Right cardiac atrium (tissue), 5 donors: ENCODE results near the gene OR52W1. TPM values are rescaled to one million over a fixed set of nuclear protein-coding genes. Genes with fewer than 3 reads are reported as not detected.
A peak's percentile ranks its signal among the peaks of the same experiment; 100 is the strongest.
"Not testable (repeated sequence)": the region's sequence is repeated elsewhere in the genome, so short reads cannot be mapped to it uniquely, and the experiment has no call there.

ENCODE experiments used
- ATAC-seq, 2 donors: fragments of 200-7000 bp; cut with Tn5 transposase; one replicate each; pipeline versions ENCODE4 v1.8.0 to v1.9.1; 2020; ENCODE audit warnings: moderate library complexity in 2 of 2, mild to moderate bottlenecking in 1 of 2
- DNase-seq, 3 donors: peaks; one replicate each; pipeline ENCODE4 v3.0.0-alpha.2; 2020
- H3K27ac ChIP-seq: one replicate; pipeline ENCODE4 v1.5.1; 2013; ENCODE audit warnings: mild to moderate bottlenecking, low read length, control low read depth, moderate library complexity
- H3K27me3 ChIP-seq: one replicate; pipeline ENCODE4 v1.6.1; 2013; ENCODE audit not compliant: control insufficient read depth, insufficient read depth
- H3K4me1 ChIP-seq: one replicate; pipeline ENCODE4 v1.6.1; 2013; ENCODE audit warnings: low read length; ENCODE audit not compliant: control insufficient read depth, insufficient read depth
- H3K4me3 ChIP-seq: one replicate; pipeline ENCODE4 v1.5.1; 2013; ENCODE audit warnings: low read length, control low read depth
- H3K9me3 ChIP-seq: one replicate; pipeline ENCODE4 v1.6.1; 2013; ENCODE audit warnings: low read length; ENCODE audit not compliant: control insufficient read depth
- WGBS: extraction: QIAGEN DNeasy Blood & Tissue Kit; methylation state at CpG from one replicate; pipeline ENCODE4 v1.1.7; 2013; 5-methylcytosine and 5-hydroxymethylcytosine counted together
- intact Hi-C, 4 donors: fragments of 100-400 bp; cut with DNase I; formaldehyde crosslinking; loops; one replicate each; pipeline versions ENCODE4 v1.11.0 to v1.14.0; 2022 to 2023
- polyA plus RNA-seq: library from polyadenylated mRNA; stranded (reverse); fragments of 200-250 nt; gene quantifications from one replicate; pipeline ENCODE4 v1.2.3, GENCODE V29; 2013
- total RNA-seq, 4 donors: library from RNA; stranded (reverse); fragmentation: NEBNext Ultra II Directional; extraction: Animal tissue kit (Norgen Biotek cat#: 25700); gene quantifications; one replicate each; pipeline ENCODE4 v1.2.1, GENCODE V29; 2021
- donor health status: healthy with polysubstance abuse.
- donor health status: DM: no; HTN: yes; CAD: no.
- donor health status: DM: no; HTN: no; CAD: no.
- donor health status: DM: no; HTN: yes; CAD: no; lungs with severe emphysema.
- donor health status: DM: yes; HTN: yes; CAD: no.

OR52W1 gene
- total and polyA plus RNA-seq, 5 donors, result not detected

DNA sequence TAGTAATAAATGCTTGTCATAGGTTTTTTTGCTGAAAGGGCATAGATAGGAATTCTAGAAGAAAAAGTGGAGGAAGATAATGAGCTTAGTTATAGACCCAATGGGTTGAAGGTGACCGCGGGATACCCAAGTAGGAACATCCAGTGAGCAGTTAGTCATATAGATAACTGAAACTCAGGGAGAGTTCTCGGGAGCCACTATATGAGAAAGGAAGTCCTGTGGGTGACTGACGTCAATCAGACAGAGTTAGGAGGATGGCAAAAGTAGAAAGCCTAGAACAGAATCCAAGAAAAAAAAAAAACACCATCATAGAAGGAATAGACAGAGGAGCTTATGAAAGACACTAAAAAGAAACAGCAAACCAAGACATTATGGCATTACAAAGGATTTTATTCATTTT is 38.2 kb downstream of the OR52W1 start:
- ATAC-seq, result no peak
- H3K4me1 ChIP-seq, result no peaks in the 10 kb centered on the region
- no peak overlapping the region for H3K27ac ChIP-seq
- no peak overlapping the region for H3K4me3 ChIP-seq
- 78% methylated on average over 4 of the region's 4 CpGs for WGBS
- no peaks in the 10 kb centered on the region for H3K27me3 ChIP-seq
- H3K9me3 ChIP-seq, result no peaks in the 10 kb centered on the region
- intact Hi-C loops, result no loop called here
- no peak for DNase-seq

DNA sequence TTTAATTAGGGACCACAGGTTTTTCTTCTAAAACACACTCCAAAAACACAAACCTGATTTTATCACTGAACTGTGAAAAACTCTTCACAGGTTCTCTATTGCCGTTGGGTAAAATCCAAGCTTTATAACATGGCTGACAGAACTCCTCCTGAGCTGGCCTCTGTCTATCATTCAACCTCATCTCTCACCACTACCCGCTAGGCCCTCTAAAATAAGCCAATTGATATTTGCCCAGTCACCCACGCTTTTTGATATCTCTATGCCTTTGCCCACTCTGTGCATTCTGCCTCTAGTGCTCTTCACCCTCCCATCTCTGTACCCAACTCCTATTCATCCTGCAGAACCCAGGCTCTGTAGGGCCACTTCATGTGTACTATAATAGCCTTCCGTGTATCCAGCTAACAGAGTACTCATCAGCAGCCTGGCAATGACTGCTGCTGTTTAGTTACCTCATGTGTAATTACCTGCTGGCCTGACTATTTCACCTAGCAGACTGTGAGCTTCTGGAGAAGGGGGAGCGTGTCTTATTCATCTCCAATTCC is 38.8 kb downstream of the OR52W1 start:
- no peaks in the 10 kb centered on the region for H3K4me1 ChIP-seq
- H3K27ac ChIP-seq, result no peak overlapping the region
- intact Hi-C loops, result no loop called here
- H3K9me3 ChIP-seq, result no peaks in the 10 kb centered on the region
- DNase-seq (no peak), ATAC-seq (no peak)
- WGBS, result 86% methylated on average over 5 of the region's 5 CpGs
- no peak overlapping the region for H3K4me3 ChIP-seq
- no peaks in the 10 kb centered on the region for H3K27me3 ChIP-seq

DNA sequence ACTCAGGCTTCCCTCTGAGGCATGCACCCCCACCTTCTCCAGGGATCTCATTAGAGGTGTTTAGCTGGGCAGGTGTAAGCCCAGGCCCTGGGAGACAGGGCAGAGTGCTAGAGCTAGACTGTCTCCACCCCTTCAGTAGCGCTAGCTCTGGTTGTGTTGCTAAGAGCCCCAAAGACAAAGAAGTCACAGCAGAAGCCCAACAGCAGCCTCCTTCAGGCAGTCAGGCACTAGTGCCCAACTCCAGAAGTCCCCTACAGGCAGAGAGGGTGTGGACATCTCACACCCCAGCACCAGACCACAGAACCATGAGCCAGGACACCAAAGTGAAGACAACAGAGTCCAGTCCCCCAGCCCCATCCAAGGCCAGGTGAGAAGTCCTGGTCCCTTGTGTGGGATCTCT is 39.9 kb downstream of the OR52W1 start, which contains the start of gene CNGA4:
Gene CNGA4, plus strand, starts transcription at position 188 of the 400 bp plus-strand sequence. Its CDS starts 118 bp downstream, at position 306.
- H3K9me3 ChIP-seq, result no peaks in the 10 kb centered on the region
- H3K4me1 ChIP-seq, result no peaks in the 10 kb centered on the region
- intact Hi-C loops, result no loop called here
- WGBS, result 75% methylated on average over 1 of the region's 1 CpG
- ATAC-seq (no peak), DNase-seq (no peak)
- no peak within 1 kb of the TSS for H3K4me3 ChIP-seq
- H3K27ac ChIP-seq, result no peak within 1 kb of the TSS
- H3K27me3 ChIP-seq, result no peaks in the 10 kb centered on the region

DNA sequence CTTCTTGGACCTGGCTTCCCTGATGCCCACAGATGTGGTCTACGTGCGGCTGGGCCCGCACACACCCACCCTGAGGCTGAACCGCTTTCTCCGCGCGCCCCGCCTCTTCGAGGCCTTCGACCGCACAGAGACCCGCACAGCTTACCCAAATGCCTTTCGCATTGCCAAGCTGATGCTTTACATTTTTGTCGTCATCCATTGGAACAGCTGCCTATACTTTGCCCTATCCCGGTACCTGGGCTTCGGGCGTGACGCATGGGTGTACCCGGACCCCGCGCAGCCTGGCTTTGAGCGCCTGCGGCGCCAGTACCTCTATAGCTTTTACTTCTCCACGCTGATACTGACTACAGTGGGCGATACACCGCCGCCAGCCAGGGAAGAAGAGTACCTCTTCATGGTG is 41.1 kb downstream of the OR52W1 start:
- Histone ChIP-seq H3K9me3 (no peaks in the 10 kb centered on the region), H3K27me3 (no peaks in the 10 kb centered on the region), H3K4me3 (no peak overlapping the region), H3K4me1 (no peaks in the 10 kb centered on the region), H3K27ac (no peak overlapping the region)
- WGBS, result 97% methylated on average over 28 of the region's 28 CpGs
- ATAC-seq, result no peak
- DNase-seq, result peak in 1 of 3 donors; percentile 42
- intact Hi-C loops, result no loop called here

DNA sequence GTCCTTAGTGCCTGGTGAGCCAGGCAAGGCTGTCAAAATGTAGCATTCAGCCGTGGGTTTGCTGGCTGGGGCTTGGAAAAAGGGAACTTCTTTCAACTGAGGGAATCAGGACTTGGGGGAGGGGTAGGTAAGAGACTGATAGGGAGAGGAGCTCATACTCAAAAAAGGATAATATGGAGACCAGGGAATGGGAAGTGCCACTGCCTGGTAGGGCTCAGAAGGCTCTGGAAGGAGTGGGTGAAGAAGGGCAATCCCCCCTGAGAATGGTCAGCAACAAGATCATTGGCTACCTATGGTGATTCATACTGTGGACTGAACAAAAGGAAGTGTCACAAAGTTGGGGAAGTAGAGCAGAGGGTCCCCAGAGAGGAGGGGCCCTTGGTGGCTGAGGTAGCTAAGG is 41.8 kb downstream of the OR52W1 start:
- H3K4me1 ChIP-seq, result no peaks in the 10 kb centered on the region
- H3K4me3 ChIP-seq, result no peak overlapping the region
- 57% methylated on average over 1 of the region's 1 CpG for WGBS
- DNase-seq (no peak), ATAC-seq (no peak)
- no peaks in the 10 kb centered on the region for H3K27me3 ChIP-seq
- intact Hi-C loops, result no loop called here
- no peaks in the 10 kb centered on the region for H3K9me3 ChIP-seq
- no peak overlapping the region for H3K27ac ChIP-seq

DNA sequence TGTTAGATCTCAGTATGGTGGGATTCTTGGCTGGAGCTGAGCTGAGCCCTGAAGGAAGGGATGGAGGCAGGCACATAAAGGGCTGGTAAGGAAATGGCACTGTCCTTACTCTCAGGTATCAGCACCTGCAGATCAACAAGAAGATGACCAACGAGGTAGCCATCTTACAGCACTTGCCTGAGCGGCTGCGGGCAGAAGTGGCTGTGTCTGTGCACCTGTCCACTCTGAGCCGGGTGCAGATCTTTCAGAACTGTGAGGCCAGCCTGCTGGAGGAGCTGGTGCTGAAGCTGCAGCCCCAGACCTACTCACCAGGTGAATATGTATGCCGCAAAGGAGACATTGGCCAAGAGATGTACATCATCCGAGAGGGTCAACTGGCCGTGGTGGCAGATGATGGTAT is 42.3 kb downstream of the OR52W1 start:
- intact Hi-C loops, result no loop called here
- 94% methylated on average over 7 of the region's 7 CpGs for WGBS
- Histone ChIP-seq H3K27me3 (no peaks in the 10 kb centered on the region), H3K9me3 (no peaks in the 10 kb centered on the region), H3K27ac (no peak overlapping the region), H3K4me1 (no peaks in the 10 kb centered on the region), H3K4me3 (no peak overlapping the region)
- DNase-seq (no peak), ATAC-seq (peak in 1 of 2 donors; percentile 13)

DNA sequence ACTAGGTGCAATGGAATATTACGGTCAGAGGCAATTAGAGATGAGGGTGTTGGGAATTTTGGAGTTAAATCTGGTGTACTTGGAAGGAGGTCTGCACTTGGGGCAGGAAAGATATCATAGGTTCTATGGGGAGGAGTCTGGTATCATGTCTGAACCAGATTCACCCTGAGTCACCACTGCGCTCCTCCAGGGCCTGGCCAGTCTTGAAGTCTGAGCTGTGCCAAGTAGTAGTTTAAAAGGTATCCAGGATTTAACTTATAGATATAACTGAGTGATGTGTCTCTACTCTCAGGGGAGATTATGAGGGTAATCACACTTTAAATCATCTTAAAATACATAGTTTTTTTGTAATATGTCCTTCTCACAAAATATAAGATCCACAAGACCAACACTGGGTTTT is 46.5 kb downstream of the OR52W1 start:
- Histone ChIP-seq H3K4me3 (no peak overlapping the region), H3K9me3 (no peaks in the 10 kb centered on the region), H3K4me1 (peaks cover 4% of the 10 kb centered on the region), H3K27me3 (no peaks in the 10 kb centered on the region), H3K27ac (no peak overlapping the region)
- WGBS, result 83% methylated on average over 2 of the region's 2 CpGs
- ATAC-seq (no peak), DNase-seq (no peak)
- intact Hi-C loops, result loop anchor here in 1 of 4 donors (5.0 kb wide), 1 partner anchor 72 kb away; no protein-coding TSS in a partner anchor

DNA sequence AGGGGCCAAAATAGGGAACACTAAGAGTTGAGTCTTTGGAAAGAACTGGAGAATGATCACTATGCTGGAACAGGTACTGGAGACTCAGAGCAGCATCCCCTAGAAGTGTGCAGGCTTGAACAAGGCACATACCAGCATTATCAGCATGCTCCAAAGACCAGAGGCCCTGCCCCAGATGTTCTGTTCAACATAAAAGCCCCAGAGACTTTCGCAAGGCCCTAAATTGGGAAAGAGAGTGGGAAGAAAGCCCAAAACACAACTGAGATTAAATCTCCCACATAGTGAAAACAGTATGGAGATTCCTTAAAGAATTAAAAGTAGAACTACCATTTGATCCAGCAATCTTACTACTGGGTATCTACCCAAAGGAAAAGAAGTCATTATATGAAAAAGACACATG is 49.2 kb downstream of the OR52W1 start:
- Histone ChIP-seq H3K4me1 (peaks cover 4% of the 10 kb centered on the region), H3K27ac (no peak overlapping the region), H3K4me3 (no peak overlapping the region), H3K9me3 (no peaks in the 10 kb centered on the region), H3K27me3 (no peaks in the 10 kb centered on the region)
- ATAC-seq, result peak; percentile 34 to 51
- peak in 1 of 3 donors; percentile 35 for DNase-seq
- 89% methylated on average over 1 of the region's 1 CpG for WGBS
- intact Hi-C loops, result loop anchor here in 1 of 4 donors (5.0 kb wide), 1 partner anchor 69 kb away; no protein-coding TSS in a partner anchor

DNA sequence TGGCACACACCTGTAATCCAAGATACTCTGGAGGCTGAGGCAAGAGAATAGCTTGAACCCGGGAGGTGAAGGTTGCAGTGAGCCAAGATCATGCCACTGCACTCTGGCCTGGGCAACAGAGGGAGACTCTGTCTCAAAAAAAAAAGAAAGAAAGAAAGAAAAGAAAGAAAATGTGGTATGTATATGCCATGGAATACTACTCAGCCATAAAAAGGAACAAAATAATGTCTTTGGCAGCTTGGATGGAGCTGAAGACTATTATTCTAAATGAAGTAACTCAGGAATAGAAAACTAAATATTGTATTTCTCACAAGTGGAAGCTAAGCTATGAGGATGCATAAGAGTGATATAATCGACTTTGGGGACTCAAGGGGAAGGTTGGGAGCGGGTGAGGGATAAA is 49.9 kb downstream of the OR52W1 start:
- intact Hi-C loops, result loop anchor here in 1 of 4 donors (5.0 kb wide), 1 partner anchor 68 kb away; no protein-coding TSS in a partner anchor

More for the DNA sequence above, 49.9 kb downstream of the OR52W1 start:
- H3K9me3 ChIP-seq, H3K4me3 ChIP-seq, H3K27ac ChIP-seq, H3K4me1 ChIP-seq, H3K27me3 ChIP-seq, DNase-seq, ATAC-seq: not testable (repeated sequence)
- WGBS, result 91% methylated on average over 3 of the region's 3 CpGs

Other genes starting within 250 kb of the OR52W1 start
- not detected for gene OR56A5, start 230.7 kb upstream of the OR52W1 start, total RNA-seq
- not detected for gene OR56A5, start 230.7 kb upstream of the OR52W1 start, polyA plus RNA-seq
- gene OR52L1, start 212.2 kb upstream of the OR52W1 start, total RNA-seq, result not detected
- gene OR52L1, start 212.2 kb upstream of the OR52W1 start, polyA plus RNA-seq, result not detected
- gene OR56A4, start 192.3 kb upstream of the OR52W1 start, total RNA-seq, result not detected
- not detected for gene OR56A4, start 192.3 kb upstream of the OR52W1 start, polyA plus RNA-seq
- gene OR56A1, start 168.5 kb upstream of the OR52W1 start, total RNA-seq, result not detected
- not detected for gene OR56A1, start 168.5 kb upstream of the OR52W1 start, polyA plus RNA-seq
- not detected for gene OR56B4, start 91.5 kb upstream of the OR52W1 start, total RNA-seq
- not detected for gene OR56B4, start 91.5 kb upstream of the OR52W1 start, polyA plus RNA-seq
- gene OR52B2, start 28.9 kb upstream of the OR52W1 start, total RNA-seq, result not detected
- gene OR52B2, start 28.9 kb upstream of the OR52W1 start, polyA plus RNA-seq, result not detected
- gene C11orf42, start 6.3 kb downstream of the OR52W1 start, total RNA-seq, result not detected
- not detected for gene C11orf42, start 6.3 kb downstream of the OR52W1 start, polyA plus RNA-seq
- gene FHIP1B, start 35.4 kb downstream of the OR52W1 start, total RNA-seq, result 10 to 100 TPM; 14.1 to 18.8 (median 17.2) TPM
- gene FHIP1B, start 35.4 kb downstream of the OR52W1 start, polyA plus RNA-seq, result 19.5 TPM
- gene CNGA4, start 39.9 kb downstream of the OR52W1 start, total RNA-seq, result under 1 TPM in 1 of 4 donors, not detected in 3; 0.19 TPM
- 0.16 TPM for gene CNGA4, start 39.9 kb downstream of the OR52W1 start, polyA plus RNA-seq
- not detected for gene CCKBR, start 60.6 kb downstream of the OR52W1 start, total RNA-seq
- 0.05 TPM for gene CCKBR, start 60.6 kb downstream of the OR52W1 start, polyA plus RNA-seq
- 10 to 100 TPM; 40.4 to 54.2 (median 45.2) TPM for gene CAVIN3, start 121.3 kb downstream of the OR52W1 start, total RNA-seq
- gene CAVIN3, start 121.3 kb downstream of the OR52W1 start, polyA plus RNA-seq, result 72.4 TPM
- 10 to 100 TPM; 60.6 to 67.7 (median 65.0) TPM for gene SMPD1, start 191.2 kb downstream of the OR52W1 start, total RNA-seq
- 57.9 TPM for gene SMPD1, start 191.2 kb downstream of the OR52W1 start, polyA plus RNA-seq
- 10 to 100 TPM; 80.6 to 83.9 (median 82.4) TPM for gene APBB1, start 219.9 kb downstream of the OR52W1 start, total RNA-seq
- gene APBB1, start 219.9 kb downstream of the OR52W1 start, polyA plus RNA-seq, result 70.6 TPM
- 1 to 10 TPM in 1 of 4 donors, under 1 TPM in 2, not detected in 1; 0.45 to 1.0 (median 0.68) TPM for gene HPX, start 241.8 kb downstream of the OR52W1 start, total RNA-seq
- gene HPX, start 241.8 kb downstream of the OR52W1 start, polyA plus RNA-seq, result 0.27 TPM